Measurements from ENCODE around the gene PPT1.
"Not testable (repeated sequence)": the region's sequence is repeated elsewhere in the genome, so short reads cannot be mapped to it uniquely, and the experiment has no call there.

PPT1 gene

GRCh38 chr1:40053138-40053887, 43.7 kb downstream of the PPT1 start:
- no peak for DNase-seq

DNA sequence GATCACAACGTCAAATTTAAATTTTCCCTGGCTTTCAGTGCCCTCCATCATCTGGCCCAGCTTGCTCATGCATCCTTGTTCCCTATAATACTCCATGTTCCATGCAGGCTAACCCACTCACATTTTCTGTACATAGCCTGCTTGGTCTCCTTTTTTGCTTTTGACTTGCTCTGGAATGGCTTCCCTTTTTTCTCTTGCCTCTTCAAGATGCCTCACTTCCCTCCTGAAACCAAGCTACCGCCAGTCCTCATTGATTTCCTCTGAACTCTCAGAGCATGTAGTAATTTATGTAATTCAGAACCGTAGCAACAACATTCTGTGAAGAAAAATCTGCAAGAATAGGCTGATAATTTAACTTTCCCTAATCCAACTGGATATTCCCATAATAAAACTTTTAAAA, 46.2 kb downstream of the PPT1 start:
- no peak for DNase-seq

DNA sequence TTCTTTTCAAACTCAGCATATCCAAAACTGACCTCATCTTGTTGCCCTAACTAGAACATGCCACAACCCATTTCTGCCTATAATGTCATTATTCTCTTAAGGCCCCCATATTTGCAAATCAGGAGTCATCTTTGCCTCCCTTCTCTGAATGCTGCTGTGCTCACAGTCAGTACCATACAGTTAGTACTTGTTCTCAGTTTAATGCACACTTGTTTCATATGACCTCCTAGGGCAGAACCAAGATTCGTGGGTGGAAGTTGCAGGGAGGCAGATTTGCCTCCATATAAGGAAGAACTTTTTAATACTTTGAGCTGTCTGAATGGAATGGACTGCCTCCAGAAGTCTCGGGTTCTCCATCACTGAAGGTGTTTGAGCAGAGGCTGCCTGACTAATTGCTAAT, 47.3 kb downstream of the PPT1 start:
- DNase-seq = no peak

GRCh38 chr1:40047769-40048168, 49.3 kb downstream of the PPT1 start:
- no peak for DNase-seq

DNA sequence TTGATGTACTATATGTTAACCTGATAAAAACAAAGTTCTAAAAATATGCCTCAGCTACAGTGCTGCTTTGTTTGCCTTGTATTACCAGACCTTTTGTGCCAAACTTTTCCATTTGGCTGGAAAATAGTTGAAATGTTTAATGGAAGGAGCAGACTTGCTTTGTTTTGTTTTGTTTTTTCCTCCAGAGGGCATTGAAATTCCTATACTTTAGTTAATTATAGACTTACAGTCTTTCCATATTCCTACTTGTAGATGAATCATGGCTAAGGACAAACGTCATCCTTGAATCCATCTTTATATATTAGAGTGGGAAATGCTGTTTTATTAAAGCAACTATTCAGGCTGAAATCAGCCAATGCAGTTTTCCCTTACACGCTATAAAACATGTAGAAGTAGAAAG, 49.8 kb downstream of the PPT1 start:
- DNase-seq = no peak

DNA sequence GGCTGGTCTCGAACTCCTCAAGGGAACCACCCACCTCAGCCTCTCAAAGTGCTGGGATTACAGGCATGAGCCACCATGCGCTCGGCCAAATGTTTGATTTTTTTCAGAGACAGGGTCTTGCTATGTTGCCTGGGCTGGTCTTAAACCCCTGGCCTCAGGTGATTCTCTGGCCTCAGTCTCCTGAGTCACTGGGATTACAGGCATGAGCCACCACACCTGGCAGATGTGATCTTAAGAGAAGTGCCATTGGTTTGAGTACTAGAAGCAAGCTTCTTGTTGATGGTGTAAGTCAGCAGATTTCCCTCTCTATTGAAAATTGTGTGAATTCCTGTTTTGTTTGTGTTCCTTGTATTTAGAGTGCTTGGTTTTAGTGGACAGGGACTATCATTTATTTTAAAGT, 51.3 kb downstream of the PPT1 start:
- DNase-seq = no peak

GRCh38 chr1:40045182-40045581, 51.9 kb downstream of the PPT1 start:
- no peak for DNase-seq

- DNase-seq = no peak
Observed at GRCh38 chr1:40044110-40044509, 52.9 kb downstream of the PPT1 start.

- DNase-seq = no peak
Observed at GRCh38 chr1:40042341-40042740, 54.7 kb downstream of the PPT1 start.

DNA sequence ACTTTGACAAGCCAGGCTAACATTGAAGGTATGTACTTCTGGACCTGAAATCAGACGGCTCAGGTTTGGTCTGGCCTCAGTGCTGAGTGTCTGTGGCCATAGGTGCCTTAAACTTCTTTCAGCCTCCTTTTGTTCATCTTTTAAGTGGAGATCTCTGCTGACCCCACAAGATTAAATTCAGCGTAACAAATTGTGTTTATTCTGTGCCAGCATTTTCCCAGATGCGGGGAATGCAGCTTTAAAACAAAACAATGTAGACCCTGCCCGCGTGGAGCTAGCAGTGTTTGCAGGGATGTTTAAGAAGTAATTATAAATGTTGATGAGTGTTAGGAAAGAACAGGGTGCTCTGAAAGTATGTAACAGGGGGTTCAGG, 55.6 kb downstream of the PPT1 start:
- DNase-seq = no peak

DNA sequence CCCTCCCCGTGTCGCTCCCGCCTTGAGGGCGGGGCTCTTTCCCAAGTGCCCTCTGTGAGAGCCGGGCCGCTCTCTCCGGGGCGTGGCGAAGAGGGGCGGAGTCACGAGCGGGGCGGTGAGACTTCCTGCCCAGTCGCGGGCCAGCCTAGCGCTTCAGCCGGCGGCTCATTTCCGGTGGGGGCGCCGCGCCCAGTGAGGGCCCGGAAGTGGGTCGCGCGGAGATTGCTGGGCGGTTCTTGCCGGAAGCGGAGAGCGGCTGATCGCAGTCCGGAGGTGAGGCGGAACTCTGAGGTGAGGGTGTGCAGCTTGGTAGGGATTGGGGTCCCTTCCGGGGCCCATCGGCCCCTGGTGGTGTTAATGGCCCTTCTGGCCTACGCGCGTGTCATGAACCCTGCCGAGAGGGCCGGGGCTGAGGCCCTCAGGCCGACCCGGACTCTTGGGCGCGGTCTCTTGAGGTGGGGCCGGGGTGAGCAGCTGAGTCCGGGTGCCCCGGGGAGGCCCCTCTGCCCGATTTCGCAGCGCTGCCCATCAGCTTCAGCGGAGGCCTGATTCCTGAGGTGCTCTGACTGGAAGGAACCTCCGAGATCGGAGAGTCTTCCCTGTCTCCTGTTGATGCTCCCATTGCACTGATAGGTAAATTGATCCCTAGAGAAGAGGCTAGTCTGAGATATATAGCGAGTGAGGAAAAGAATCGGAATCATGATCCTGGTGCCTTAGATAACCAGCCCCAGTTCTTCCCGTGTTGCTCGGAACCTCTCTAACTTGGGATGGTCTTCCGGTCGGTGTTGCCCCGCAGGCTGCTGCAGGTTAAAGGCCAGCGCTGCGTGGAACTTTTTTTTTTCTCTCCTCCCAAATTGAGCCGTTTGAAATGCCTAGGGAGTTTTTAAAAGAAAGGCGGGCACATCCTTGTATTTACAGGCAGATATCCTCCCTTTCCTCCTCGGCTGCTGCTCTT, 56.3 kb downstream of the PPT1 start, which contains the start of gene CAP1:
TSS of gene CAP1 (plus strand) at position 219 of the 955 bp plus-strand sequence. CDS start 18,618 bp downstream, outside the sequence.
- DNase-seq = peak; percentile 94

DNA sequence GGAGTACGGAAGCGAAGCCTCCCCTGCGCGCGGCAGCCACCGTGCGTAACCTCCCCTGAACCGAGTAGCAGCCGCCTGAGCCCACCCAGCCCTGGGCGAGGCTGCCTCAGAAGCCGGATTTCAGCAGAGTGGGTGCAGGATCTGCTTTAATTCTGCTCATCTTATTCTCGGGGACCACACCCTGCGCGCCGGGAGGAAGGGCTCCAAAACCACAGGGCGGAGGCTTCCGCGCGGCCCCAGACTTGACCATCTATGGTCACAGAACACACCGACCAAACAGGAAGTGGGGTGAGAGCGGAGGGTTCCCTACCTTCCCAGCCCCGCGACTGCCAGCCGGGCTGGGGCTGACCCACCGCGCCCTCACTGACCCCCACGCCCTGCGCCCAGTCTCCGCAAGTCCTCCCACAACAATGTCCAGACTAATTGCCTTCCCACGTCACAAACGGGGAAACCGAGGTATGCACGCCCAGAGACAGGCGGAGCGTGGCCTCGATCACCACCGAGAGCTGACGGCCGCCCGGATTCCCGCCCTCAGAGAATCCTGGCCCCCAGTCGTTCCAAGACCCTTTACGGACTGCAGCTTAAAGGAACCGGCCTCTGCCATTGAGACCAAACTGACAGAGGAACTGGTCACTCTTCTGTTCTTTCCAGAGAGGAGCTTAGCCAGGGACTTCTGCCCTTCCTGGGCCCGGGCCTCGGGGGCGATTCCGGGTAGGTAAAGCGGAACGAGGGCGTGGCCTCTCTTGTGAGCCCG, 57.1 kb downstream of the PPT1 start:
- peak; percentile 17 for DNase-seq

GRCh38 chr1:40039245-40039756, 57.8 kb downstream of the PPT1 start:
- DNase-seq = peak; percentile 53

DNA sequence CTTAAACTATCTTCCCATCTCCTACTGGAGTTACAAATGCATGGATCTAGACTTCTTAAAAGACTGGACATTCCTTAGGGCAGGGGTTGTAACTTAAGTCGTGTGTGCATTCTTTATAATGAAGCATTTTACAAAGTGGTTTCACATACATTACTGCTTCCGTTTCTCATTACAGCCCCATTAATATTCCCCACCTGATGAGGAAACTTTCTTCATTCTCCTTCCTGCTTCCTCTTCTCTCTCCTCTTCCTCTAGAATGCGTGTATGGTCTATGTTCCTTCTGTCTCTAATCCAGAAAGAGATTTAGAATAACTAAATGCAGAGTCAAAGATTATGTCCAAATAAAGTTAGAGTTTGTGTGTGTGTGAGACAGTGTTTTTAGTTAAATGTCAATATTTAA, 58.4 kb downstream of the PPT1 start:
- no peak for DNase-seq

DNA sequence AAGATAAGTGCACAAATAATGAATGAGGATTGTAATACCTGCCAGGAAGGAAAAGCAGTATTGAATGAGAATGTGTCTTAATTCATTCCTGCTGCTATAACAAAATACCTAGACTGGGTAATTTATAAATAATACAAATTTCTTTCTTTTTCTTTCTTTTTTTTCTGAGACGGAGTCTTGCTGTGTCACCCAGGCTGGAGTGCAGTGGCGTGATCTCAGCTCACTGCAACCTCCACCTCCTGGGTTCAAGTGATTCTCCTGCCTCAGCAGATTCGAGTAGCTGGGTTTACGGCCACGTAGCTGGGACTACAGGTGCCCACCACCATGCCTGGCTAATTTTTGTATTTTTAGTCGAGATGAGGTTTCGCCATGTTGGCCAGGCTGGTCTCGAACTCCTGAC, 59.8 kb downstream of the PPT1 start:
- not testable (repeated sequence) for DNase-seq

DNA sequence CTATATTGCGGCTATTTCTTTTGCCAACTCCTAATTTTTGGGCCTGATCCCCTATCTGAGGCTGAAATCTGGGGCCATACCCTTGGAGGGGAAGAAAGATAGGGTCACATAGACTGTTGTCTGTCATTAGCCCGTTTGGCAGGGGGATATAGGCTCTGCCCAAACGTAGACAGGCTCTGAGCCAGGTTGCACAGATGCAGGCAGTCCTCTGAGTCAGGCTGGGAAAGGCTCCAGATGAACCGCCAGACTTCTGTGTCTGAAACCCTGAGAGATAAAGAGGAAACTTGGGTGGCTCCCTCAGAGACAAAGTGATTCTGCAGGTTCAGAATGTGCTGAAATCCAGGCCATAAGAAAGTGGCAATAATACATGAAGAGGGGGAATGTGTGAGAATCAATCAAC, 60.5 kb downstream of the PPT1 start:
- DNase-seq = no peak

DNA sequence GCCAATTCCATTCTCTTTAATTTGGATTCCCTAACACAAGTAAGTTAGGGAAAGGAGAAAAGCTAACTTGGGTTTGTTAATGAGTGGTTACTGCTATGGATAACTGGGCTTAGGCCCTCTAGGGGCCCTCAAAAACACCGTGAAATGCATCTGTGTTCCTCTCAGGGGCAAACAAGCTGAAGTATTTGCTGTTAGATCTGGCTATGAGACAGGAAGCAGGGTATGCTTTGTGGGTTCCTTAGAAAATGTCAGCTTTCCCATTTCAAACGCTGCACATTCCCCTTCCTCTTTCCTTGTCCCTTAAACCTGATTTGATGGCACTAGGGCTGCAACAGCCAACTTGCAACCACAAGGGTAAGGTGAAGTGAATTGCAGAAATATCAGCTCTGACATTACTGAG, 62.2 kb downstream of the PPT1 start:
- no peak for DNase-seq

DNA sequence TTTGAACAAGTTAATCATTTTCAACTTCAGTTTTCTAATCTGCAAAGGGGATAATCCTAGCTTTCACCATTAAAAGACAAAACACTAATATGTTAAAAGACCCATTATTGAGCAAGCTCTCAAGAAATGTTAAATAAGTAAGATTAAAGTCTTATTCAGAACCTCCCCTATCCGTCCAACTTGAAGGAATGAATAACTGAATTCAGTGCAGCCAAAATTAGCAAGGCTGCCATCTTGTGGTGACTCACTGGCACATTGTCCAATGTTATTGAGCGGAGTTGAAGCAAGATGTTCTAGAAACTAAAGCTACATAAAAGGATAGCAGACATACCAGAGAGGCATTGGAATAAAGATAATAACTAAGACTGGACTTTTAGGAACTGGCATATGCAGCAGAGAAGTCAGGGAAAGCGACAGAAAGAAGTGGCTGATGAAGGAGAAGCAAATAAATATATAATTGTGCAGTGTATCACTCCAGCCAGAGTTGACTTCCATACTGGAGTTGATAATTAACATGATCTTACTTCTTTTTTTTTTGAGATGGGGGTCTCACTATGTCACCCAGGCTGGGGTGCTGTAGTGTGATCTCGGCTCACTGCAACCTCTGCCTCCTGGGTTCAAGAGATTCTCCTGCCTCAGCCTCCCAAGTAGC, 64.7 kb downstream of the PPT1 start:
- no peak for DNase-seq

DNA sequence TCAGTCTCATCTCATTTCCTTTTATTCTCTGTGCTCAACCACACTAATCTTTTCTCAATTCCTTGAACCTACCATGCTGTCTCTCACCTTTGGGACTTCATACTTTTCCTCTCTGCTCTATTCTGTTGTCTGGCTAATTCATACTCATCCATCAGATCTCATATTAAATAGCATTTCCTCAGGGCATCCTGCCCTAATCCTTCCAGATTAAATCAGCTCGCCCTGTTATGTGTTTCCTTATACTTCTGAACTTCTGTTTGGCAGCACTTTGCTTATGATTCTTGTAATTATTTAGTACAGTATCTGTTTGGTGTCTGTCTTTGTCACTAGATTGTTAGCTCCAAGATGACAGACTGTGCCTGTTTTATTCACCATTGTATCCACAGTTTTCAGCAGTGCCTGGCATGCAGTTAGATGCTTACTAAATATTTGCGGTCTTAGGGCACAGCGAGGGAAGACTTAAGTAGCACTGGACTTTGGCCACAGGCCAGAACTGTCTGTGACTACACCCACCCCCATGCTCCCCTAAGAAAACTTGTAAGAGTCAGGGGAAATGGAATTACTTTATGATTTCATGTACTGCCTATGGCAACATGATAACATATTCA, 66.4 kb downstream of the PPT1 start:
- DNase-seq = no peak

- DNase-seq = no peak
Observed at GRCh38 chr1:40029608-40030007, 67.4 kb downstream of the PPT1 start.

GRCh38 chr1:40027647-40028046, 69.4 kb downstream of the PPT1 start:
- no peak for DNase-seq

GRCh38 chr1:40024671-40025070, 72.4 kb downstream of the PPT1 start:
- no peak for DNase-seq
